ENCODE results near the gene C16orf87.

Gene C16orf87

GRCh38 chr16:46801428-46802049, 29.4 kb downstream of the C16orf87 start:
- peak; percentile 35 for TF ChIP-seq CTCF (IDR thresholded peaks at IDR 0.05; ENCODE audit: low read depth, low read length, missing control alignments)
- DNase-seq = no peak
- Histone ChIP-seq H3K4me3 (ENCODE audit: low read depth, low read length) (no peak overlapping the region), H3K36me3 (replicated peaks) (no peaks in the 10 kb centered on the region), H3K27me3 (replicated peaks) (no peaks in the 10 kb centered on the region), H3K27ac (no peak overlapping the region)
- in situ Hi-C loops (cut with HindIII; ENCODE audit: low pct_ligation_motif_present, low sequenced_read_pairs) = no loop called here

- DNase-seq = no peak
Observed at GRCh38 chr16:46800494-46800893, 30.5 kb downstream of the C16orf87 start.

GRCh38 chr16:46797501-46797900, 33.5 kb downstream of the C16orf87 start:
- H3K36me3 ChIP-seq (replicated peaks) = no peaks in the 10 kb centered on the region
- DNase-seq = no peak
- no peak overlapping the region for H3K4me3 ChIP-seq (ENCODE audit: low read depth, low read length)
- no peak overlapping the region for H3K27ac ChIP-seq
- in situ Hi-C loops (cut with HindIII; ENCODE audit: low pct_ligation_motif_present, low sequenced_read_pairs) = no loop called here
- H3K27me3 ChIP-seq (replicated peaks) = no peaks in the 10 kb centered on the region
- TF ChIP-seq CTCF (IDR thresholded peaks at IDR 0.05; ENCODE audit: low read depth, low read length, missing control alignments) = no peak

More at GRCh38 chr16:46800494-46800893, 30.5 kb downstream of the C16orf87 start:
- Histone ChIP-seq H3K27ac (no peak overlapping the region), H3K27me3 (replicated peaks) (no peaks in the 10 kb centered on the region), H3K36me3 (replicated peaks) (no peaks in the 10 kb centered on the region), H3K4me3 (ENCODE audit: low read depth, low read length) (no peak overlapping the region)
- in situ Hi-C loops (cut with HindIII; ENCODE audit: low pct_ligation_motif_present, low sequenced_read_pairs) = no loop called here
- no peak for TF ChIP-seq CTCF (IDR thresholded peaks at IDR 0.05; ENCODE audit: low read depth, low read length, missing control alignments)

GRCh38 chr16:46796764-46797269, 34.2 kb downstream of the C16orf87 start:
- no peaks in the 10 kb centered on the region for H3K27me3 ChIP-seq (replicated peaks)
- in situ Hi-C loops (cut with HindIII; ENCODE audit: low pct_ligation_motif_present, low sequenced_read_pairs) = no loop called here
- H3K27ac ChIP-seq = no peak overlapping the region
- TF ChIP-seq CTCF (IDR thresholded peaks at IDR 0.05; ENCODE audit: low read depth, low read length, missing control alignments) = no peak
- no peak overlapping the region for H3K4me3 ChIP-seq (ENCODE audit: low read depth, low read length)
- H3K36me3 ChIP-seq (replicated peaks) = no peaks in the 10 kb centered on the region
- DNase-seq = no peak

- in situ Hi-C loops (cut with HindIII; ENCODE audit: low pct_ligation_motif_present, low sequenced_read_pairs) = no loop called here
- Histone ChIP-seq H3K27me3 (replicated peaks) (no peaks in the 10 kb centered on the region), H3K36me3 (replicated peaks) (no peaks in the 10 kb centered on the region), H3K4me3 (ENCODE audit: low read depth, low read length) (no peak overlapping the region), H3K27ac (no peak overlapping the region)
- DNase-seq = no peak
- TF ChIP-seq CTCF (IDR thresholded peaks at IDR 0.05; ENCODE audit: low read depth, low read length, missing control alignments) = no peak
Observed at GRCh38 chr16:46793841-46794240, 37.1 kb downstream of the C16orf87 start.

Data from brain microvascular endothelial cell (primary cell).